Kidney (tissue), 14 donors: Measurements from ENCODE around the gene NSMCE1. TPM values are rescaled to one million over a fixed set of nuclear protein-coding genes. Genes with fewer than 3 reads are reported as not detected.

Source experiments
- DNase-seq, 5 donors: peaks; one replicate each; pipeline ENCODE4 v3.0.0-alpha.2; 2013 to 2020
- FAIRE-seq: peaks from 2 replicates; lab custom pipeline; 2012; peaks lifted over from hg19 to GRCh38; lab: Jason Lieb, UNC
- H3K27ac ChIP-seq, 2 donors: one replicate each; pipeline ENCODE4 v1.7.0; 2013; ENCODE audit warnings: low read depth in 2 of 2, low read length in 2 of 2, inconsistent platforms in 1 of 2
- H3K27me3 ChIP-seq: one replicate; pipeline ENCODE4 v1.7.1; 2013; ENCODE audit warnings: low read length, inconsistent platforms; ENCODE audit not compliant: control insufficient read depth, insufficient read depth
- H3K36me3 ChIP-seq, 3 donors: one replicate each; pipeline versions ENCODE4 v1.7.0 to v1.7.1; 2013; ENCODE audit warnings: low read length in 3 of 3, control low read depth in 1 of 3, inconsistent platforms in 1 of 3; ENCODE audit not compliant: insufficient read depth in 3 of 3, control insufficient read depth in 2 of 3
- H3K4me1 ChIP-seq, 3 donors: one replicate each; pipeline versions ENCODE4 v1.7.0 to v1.7.1; 2013; ENCODE audit warnings: low read length in 3 of 3, inconsistent platforms in 1 of 3, low read depth in 1 of 3; ENCODE audit not compliant: control insufficient read depth in 2 of 3, insufficient read depth in 2 of 3
- H3K4me3 ChIP-seq, 3 donors: one replicate each; pipeline versions ENCODE4 v1.7.0 to v1.8.1; 2013; ENCODE audit warnings: low read length in 3 of 3, control low read depth in 1 of 3, inconsistent platforms in 1 of 3
- H3K9ac ChIP-seq, 3 donors: one replicate each; pipeline versions ENCODE4 v1.7.0 to v1.7.1; 2013; ENCODE audit warnings: low read length in 3 of 3, control low read depth in 1 of 3, inconsistent platforms in 1 of 3
- H3K9me3 ChIP-seq, 3 donors: one replicate each; pipeline versions ENCODE4 v1.7.0 to v1.7.1; 2013; ENCODE audit warnings: low read length in 3 of 3, control low read depth in 1 of 3, inconsistent platforms in 1 of 3; ENCODE audit not compliant: control insufficient read depth in 2 of 3, insufficient read depth in 1 of 3
- intact Hi-C: fragments of 100-400 bp; cut with DNase I; formaldehyde crosslinking; loops from one replicate; pipeline ENCODE4 v1.11.1; 2022
- polyA plus RNA-seq: library from polyadenylated mRNA; stranded (reverse); fragments of 350-450 nt; fragmentation: Illumina TruSeq; extraction: RNeasy Lipid Tissue Mini Kit (QIAGEN cat#74804); gene quantifications from one replicate; pipeline ENCODE4 v1.2.3, GENCODE V29; 2014; ENCODE audit warnings: low read depth, low replicate concordance; ENCODE audit not compliant: insufficient read depth
- total RNA-seq: library from RNA; stranded (reverse); fragmentation: NEBNext Ultra II Directional; extraction: Animal tissue kit (Norgen Biotek cat#: 25700); gene quantifications from one replicate; pipeline ENCODE4 v1.2.1, GENCODE V29; 2021
- TF ChIP-seq, protein P1 (sequence below): IDR thresholded peaks from 3 replicates; pipeline ENCODE4 v1.5.1; 2012; ENCODE audit warnings: mild to moderate bottlenecking, moderate library complexity, borderline replicate concordance; ENCODE audit not compliant: insufficient read depth; ENCODE audit errors: extremely low read depth
- donor health status: control.
- donor health status: control.
- donor health status: control.
- donor health status: control.
- donor health status: control.
- donor health status: DM: yes; HTN: yes; CAD: no.
- donor health status: Normal renal cell carcinoma (clear cell type).

Gene NSMCE1
- total and polyA plus RNA-seq, 2 donors from 2014 or later: 72.1 to 145 TPM

- peaks cover 0 to 4% (median 0%) of the 10 kb centered on the region in 3 donors for H3K4me1 ChIP-seq
- H3K36me3 ChIP-seq: no peaks in the 10 kb centered on the region
- FAIRE-seq: no peak
- H3K9me3 ChIP-seq: no peaks in the 10 kb centered on the region
- H3K4me3 ChIP-seq: no peak overlapping the region
- intact Hi-C loops: no loop called here
- no peak for DNase-seq
- H3K27ac ChIP-seq: no peak overlapping the region
- no peak overlapping the region for H3K9ac ChIP-seq
- H3K27me3 ChIP-seq: no peaks in the 10 kb centered on the region
- TF ChIP-seq, protein P1, sequence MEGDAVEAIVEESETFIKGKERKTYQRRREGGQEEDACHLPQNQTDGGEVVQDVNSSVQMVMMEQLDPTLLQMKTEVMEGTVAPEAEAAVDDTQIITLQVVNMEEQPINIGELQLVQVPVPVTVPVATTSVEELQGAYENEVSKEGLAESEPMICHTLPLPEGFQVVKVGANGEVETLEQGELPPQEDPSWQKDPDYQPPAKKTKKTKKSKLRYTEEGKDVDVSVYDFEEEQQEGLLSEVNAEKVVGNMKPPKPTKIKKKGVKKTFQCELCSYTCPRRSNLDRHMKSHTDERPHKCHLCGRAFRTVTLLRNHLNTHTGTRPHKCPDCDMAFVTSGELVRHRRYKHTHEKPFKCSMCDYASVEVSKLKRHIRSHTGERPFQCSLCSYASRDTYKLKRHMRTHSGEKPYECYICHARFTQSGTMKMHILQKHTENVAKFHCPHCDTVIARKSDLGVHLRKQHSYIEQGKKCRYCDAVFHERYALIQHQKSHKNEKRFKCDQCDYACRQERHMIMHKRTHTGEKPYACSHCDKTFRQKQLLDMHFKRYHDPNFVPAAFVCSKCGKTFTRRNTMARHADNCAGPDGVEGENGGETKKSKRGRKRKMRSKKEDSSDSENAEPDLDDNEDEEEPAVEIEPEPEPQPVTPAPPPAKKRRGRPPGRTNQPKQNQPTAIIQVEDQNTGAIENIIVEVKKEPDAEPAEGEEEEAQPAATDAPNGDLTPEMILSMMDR: no peak
Observed at GRCh38 chr16:27287887-27288286, 19.3 kb upstream of the NSMCE1 start.

DNA sequence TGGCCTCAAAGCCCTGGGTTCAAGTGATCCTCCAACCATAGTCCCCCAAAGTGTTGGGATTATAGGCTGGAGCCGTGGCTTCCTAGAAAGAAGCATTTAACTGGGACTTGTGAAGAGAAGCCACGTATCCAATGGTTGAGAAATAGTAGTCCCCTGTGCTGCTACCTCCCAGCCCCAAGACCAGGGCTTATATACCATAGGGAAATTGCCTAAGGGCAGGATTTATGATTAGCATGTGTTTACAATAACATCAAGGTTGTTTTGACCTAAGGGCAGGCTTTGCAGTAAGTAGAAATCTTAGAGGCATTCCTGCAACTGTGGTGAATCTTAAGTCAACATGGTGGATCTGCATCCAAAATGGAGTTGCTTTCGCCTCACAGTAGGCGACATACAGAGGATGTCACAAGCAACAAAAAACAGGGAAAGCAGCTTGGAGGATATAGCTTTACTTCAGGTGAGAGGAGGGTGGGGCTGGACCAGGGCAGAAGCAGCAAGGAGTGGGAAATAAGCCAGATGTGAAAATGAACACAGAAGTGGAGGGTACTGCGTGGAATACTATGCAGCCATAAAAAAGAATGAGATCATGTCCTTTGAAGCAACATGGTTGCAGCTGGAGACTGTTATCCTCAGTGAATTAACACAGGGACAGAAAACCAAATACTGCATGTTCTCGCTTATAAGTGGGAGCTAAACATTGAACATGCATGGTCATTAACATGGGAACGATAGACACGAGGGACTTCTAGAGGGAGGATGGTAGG lies 18.7 kb upstream of the NSMCE1 start:
- TF ChIP-seq, protein P1: no peak
- no peak overlapping the region for H3K9ac ChIP-seq
- intact Hi-C loops: no loop called here
- peaks cover 0 to 4% (median 0%) of the 10 kb centered on the region in 3 donors for H3K4me1 ChIP-seq
- H3K36me3 ChIP-seq: no peaks in the 10 kb centered on the region
- FAIRE-seq (no peak), DNase-seq (no peak)
- H3K27ac ChIP-seq: peak overlapping the region in 1 of 2 donors; percentile 8
- no peaks in the 10 kb centered on the region for H3K27me3 ChIP-seq
- no peak overlapping the region for H3K4me3 ChIP-seq
- H3K9me3 ChIP-seq: no peaks in the 10 kb centered on the region

DNA sequence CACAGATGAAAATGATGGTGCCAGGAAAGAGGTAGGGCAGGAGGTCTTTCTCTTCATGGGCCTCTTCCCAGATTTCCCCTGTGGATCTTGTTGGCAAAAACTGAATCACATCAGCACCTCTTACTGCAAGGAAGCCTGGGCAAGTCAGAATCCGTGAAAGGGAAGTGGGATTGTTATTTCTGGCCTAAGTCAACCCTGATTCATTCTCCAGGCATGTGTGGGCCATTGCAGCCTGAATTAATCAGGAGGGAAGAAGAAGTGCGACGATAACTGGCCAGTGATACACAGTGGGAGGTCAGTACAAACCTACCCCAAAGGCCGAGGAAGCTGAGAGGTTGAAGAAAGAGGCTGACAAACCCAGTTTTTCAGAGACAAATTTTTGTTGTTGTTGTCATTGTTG lies 17.9 kb upstream of the NSMCE1 start:
- Histone ChIP-seq H3K9me3 (no peaks in the 10 kb centered on the region), H3K9ac (no peak overlapping the region), H3K27me3 (no peaks in the 10 kb centered on the region), H3K36me3 (no peaks in the 10 kb centered on the region), H3K4me1 (peaks cover 0 to 4% (median 0%) of the 10 kb centered on the region in 3 donors), H3K4me3 (no peak overlapping the region), H3K27ac (peak overlapping the region in 1 of 2 donors; percentile 8)
- intact Hi-C loops: no loop called here
- TF ChIP-seq, protein P1: no peak
- DNase-seq: peak in 1 of 5 donors; percentile 2
- FAIRE-seq: no peak
